NCI-H526 (cell line): ENCODE results near the gene MANSC1.

ENCODE experiments used
- DNase-seq, 2 experiments: peaks; one replicate each; lab custom pipeline; 2025; lab: John Stamatoyannopoulos, UW

Gene MANSC1

DNA sequence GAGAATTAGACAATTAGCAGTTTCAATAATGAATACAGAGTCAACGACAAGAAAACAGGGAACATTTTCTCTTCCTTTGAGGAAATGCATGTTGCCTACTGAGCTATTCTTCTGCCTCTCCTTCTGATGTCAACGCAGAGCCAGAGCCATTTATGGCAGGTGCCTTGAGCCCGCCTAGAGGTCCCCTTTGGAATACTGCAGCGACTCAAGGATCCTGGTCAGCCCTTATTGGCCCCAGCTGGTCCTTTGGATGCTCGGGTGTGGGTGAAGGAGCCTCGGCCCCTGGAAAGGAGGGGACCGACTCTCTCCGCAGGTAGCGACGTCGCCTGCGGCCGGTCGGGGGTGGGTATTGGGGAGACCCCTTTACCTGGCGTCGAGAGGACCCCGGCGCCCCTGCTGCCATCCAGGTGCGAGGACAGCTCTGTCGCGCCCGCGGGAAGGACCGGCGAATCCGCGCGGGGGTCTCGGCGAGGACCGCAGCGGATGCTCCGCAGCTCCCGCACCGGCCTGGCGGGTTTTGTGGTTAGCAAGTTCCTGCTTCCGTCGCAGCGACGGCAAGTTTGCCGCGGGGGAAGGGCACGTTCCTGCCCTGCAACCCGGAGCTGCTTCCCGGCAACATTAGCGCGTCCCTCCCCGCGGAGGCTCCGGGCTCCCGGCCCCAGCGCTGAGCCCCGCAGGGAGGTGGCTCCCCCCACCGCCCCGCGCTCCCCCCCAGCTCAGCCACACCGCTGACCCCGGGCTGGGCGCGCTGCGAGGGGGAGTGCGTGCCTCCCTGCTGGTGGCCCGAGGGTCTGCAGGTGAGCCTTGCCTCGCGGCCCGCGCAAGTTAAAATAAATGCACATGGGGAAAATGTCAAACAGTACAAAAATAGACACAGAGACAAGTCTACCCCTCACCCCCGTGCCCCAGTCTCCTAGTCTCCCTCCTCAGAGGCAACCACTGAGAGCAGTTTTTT is at the start of gene MANSC1:
TSS of gene MANSC1 (minus strand) at position 532 of the 955 bp plus-strand sequence. CDS start 6,928 bp downstream, outside the sequence.
- DNase-seq: peak; percentile 60 to 79

DNA sequence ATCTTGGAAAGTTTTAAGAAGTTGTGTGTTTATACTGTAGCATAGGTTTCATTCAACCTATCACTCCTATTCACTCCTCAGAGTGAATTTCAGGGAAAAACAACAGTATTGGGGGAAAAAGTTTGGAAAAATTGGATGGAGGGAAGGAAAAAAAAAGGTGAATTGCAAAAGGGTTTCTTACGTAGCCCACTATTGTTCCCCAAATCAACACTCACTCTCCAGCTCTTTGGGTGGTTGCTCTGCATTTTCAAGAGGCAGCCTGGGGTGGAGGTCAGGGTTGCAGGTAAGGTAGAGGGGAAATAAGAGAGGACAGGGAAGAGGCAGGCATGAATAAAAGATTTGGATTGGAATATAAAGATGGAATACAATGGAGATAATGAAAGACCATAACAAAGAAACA is 49.1 kb upstream of the MANSC1 start:
- DNase-seq: no peak

DNA sequence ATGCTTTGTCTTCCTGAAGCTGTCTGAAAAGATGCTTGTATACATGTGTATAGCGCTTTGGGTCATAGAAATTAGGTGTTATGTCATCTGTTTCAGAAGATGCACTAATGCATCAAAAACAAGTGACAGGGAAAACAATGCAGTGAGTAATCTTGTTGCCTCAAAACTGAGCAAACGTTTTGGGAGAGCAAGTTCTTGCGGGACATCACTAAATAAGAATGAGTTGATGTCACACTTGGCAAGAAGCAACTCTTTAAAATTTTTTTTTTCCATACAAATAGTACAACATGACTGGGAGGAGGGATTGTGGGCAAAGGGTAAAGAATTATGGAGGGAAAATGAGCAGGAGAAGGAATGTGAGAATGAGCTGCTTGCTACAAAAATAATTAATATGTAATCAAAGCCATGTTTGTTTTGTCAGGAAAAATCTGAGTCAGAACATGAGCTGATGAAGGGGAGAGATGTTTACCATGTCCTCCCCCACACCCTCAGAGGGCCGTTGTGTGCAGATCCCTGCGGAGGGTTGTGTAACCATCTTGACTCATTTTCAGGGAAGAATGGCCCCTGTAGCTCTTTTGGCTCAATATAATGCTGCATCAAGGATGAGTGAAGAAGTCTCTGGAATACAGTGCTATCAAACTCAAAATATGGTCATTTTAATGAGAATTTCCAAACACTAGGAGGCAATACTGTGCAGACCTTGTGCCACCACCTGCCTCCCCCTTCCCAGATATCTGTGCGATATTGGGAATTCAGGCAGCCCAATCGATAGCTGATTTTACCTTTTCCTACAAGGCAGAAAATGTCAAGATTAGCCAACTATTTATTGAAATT is 48.2 kb upstream of the MANSC1 start:
- DNase-seq: peak in 1 of 2 experiments; percentile 9

DNA sequence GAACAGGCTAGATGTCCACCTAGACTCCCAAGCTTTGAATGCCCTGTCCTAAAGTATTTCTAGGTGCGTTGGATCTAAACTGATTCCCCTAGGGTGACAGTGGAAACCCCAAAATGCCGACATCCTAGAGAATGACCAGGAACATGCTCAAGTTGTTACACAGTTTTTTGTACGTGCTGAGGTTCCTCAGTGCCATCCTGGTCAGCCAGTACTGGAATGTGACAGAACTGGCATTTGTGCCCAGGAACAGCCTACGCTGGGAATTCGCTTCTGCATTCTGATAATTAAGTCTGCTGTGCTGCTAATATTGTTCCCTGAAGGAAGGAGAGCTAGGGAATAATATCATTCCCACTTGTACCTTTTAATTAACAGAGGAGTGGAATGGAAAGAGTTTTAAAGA is 47.1 kb upstream of the MANSC1 start:
- DNase-seq: no peak

DNA sequence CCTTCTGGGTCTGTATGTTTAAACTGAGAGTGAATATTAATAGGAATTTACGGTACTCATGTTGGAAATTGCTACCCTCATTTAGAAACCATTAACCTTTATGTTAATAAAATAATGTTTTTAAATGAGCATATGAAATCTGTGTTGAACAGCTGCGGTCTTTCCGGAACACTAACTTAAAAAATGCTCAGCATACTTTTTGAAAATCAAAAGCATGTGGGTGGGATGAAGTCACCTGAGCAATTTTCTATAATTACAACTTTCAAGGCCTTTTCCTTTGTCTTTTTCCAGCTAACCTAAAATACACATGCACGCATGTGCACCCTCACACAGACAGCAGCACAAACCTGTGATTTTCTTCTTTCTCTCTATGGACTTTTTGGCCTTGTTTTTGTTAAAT is 46.7 kb upstream of the MANSC1 start:
- DNase-seq: no peak

DNA sequence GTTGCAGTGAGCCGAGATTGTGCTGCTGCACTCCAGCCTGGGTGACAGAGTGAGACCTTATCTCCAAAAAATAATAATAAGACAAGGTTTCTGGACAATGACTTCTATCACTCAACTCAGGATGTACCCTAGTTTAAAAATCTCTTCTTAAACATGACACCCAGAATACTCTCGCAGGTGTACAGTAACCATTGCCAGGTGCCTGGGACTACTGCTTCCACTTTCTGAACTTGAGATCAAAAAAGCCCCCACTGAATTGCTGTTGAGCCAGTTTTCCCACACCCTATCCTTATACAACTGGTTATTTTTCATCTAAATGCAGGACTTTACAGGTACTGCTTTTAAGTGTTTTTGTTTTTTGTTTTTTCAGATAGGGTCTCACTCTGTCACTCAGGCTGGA is 43.1 kb upstream of the MANSC1 start:
- DNase-seq: no peak

DNA sequence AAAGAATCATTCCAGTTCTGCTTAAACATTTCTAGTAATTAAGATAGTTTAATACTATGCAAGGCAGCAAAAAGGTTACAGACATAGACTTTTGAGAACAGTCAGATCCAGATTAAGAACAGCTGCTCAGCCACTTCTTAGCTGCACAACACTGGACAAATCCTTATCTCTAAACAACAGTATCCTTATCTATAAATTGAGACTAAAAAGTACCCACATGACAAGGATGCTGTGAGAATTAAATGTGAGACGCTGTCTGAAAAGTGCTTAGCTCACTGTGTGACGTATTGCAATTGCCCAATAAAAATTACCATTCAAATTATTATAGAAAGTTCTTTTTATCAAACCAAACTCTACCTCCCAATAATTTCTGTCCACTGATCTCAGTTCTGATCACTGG is 42.4 kb upstream of the MANSC1 start:
- no peak for DNase-seq

DNA sequence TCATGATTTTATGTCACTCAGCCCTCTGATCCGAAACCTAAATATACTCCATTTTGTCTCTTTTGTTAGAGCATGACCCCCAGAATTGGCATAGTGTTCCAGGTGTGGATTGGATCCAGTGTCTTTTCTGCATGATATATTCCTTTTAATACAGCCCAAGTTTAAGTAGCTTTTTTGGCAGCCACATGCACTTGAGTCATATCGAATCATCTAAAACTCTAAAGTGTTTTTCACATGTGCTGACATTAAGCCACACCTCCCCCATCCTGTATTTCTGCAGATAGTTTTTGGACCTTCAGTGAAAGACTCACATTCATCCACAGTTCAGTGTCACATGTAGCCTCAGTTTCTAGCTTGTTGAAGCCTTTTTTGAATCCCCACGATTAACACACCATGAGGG is 37.5 kb upstream of the MANSC1 start:
- no peak for DNase-seq

DNA sequence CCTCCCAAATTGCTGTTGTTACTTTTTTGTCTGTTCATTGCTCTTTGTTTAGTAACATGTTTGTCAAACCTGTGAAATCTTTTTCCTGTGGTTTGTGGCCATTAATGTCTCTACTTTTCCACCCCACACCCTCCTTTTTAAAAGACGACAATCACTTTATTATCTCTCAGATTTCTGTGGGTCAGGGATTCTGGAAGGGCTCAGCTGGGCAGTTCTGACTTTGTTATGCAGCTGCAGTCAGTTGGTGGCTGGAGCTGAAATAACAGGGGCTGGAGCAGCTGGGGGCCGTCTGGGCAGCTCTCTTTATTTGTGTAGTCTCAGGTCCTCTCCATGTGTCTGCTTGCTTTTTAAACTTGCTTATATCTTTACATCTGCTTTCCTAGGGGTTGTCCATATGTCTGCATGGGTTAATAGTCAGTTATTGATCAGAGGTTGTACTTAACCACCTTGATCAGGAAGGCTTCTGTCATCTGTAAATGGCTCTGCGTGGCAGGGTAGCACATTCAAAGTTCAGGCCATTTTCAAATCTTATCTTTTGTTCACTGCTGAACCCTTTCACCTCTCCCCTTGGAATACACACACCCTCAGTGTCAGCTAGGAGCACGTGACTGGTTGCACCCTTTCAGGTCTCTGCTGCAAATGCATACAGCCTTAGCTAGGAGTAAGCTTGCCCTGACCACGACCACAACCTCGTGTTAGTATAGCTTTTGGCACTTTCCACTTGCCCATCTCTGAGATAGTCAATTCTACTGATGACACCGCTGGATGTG is 34.7 kb upstream of the MANSC1 start:
- no peak for DNase-seq

DNA sequence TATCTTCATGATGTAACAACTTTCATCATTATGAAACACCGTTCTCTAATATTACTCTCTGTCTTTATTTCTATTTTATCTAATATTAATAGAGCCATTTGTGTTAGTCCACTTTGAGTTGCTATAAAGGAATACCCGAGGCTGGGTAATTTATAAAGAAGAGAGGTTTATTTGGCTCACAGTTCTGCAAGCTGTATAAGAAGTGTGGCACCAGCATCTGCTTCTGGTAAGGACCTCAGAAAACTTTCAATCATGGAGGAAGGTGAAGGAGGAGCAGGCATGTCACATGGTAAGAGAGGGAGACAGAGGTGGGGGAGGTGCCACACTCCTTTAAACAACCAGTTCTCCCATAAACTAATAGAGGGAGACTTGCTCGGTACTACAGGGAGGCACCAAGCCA is 31.9 kb upstream of the MANSC1 start:
- DNase-seq: no peak

DNA sequence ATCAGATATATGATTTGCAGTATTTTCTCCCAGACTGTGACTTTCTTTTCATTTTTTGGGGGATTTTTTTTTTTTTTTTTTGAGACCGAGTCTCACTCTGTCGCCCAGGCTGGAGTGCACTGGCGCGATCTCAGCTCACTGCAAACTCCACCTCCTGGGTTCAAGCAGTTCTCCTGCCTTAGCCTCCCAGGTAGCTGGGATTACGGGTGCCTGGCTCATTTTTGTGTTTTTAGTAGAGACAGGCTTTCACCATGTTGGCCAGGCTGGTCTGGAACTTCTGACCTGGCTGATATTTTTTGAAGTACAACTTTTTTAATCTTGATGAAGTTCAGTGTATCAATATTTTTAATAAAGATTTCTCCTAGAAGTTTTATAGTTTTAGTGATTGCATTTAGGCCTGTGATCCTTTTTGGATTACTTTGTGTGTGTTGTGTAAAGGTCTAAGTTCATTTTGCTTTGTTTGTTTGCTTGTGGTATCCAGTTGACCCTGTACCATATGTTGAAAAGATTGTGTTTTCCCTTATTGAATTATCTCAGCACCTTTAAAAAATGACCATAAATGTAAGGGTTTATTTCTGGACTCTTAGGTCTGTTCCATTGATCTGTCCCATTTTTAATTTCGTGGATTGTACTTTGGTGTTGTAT is 31.0 kb upstream of the MANSC1 start:
- DNase-seq: no peak

DNA sequence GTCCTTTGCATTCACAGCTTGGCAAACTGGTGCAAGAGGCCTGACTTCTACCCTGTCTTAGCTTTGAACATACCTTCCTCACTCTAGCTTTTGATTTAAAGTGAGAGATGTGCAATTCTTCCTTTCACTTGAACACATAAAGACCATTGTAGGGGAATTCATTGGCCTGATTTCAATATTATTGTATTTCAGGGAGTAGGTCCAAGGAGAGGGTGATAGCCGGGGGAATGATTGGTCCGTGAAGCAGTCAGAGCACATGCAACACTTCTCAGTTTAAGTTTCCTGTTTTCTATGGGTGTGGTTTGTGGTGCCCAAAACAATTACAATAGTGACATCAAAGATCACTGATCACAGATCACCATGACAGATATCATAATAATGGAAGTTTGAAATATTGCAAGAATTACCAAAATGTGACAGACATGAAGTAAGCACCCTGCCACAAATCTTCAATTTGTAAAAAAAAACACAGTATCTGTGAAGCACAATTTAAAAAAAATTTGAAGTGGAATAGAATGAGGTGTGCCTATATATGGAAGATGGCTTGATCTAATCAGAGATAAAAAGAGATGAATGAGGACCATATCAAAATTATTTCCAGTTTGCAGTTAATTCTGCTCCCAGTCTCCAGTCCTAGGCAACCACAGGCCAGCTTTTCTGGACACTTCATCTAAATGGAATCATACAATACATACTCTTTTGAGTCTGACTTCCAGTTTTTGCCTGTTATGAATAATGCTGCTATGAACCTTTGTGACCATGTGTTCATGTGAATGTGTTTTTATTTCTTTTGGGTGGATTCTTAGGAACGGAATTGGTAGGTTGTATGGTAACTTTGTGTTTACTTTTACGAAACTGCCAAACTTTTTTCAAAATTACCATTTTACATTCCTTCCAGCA is 30.0 kb upstream of the MANSC1 start:
- DNase-seq: no peak

DNA sequence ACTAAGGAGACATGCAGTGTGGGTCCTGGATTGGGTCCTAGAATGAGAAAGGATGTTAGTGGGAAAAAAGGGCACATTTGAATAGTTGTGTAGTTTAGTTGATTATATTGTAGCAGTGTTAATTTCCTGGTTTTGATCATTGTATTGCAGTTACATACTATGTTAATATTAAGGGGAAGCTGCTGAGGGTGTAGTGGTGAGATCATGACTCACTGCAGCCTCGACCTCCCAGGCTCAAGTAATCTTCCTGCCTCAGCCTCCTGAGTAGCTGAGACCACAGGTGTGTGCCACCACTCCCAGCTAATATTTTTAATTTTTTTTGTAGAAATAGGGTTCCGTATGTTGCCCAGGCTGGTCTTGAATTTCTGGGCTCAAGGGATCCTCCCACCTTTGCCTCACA is 28.6 kb upstream of the MANSC1 start:
- DNase-seq: no peak

DNA sequence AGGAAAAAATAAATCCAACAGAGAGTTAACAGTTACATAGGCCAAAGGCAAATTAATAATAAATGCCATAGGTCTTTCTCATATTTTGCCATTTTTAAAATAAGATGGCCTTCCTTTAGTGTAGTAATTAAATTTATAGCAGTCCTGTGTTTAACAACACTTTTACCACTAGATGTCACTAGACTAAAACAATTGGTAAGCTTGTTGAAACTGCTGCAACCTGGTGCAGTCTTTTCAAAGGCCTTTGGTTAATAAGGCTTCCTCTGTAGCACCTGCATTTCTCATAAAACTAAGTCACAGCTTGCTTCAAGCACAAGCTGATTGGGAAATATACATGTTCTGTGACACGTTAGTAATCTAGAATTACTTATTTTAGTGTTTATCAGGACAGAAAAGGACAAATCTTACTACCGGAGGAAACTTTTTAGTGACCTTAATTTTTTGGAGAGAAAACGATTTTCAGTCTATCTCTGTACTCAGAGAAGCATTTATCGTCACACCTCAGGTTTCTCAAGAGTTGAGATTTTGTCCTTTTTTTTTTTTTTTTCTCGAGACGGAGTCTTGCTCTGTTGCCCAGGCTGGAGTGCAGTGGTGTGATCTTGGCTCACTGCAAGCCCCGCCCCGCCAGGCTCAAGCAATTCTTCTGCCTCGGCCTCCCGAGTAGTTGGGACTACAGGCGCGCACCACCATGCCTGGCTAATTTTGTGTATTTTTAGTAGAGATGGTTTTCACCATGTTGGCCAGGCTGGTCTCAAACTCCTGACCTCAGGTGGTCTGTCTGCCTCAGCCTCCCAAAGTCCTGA is 26.8 kb upstream of the MANSC1 start:
- DNase-seq: peak; percentile 72 to 89

DNA sequence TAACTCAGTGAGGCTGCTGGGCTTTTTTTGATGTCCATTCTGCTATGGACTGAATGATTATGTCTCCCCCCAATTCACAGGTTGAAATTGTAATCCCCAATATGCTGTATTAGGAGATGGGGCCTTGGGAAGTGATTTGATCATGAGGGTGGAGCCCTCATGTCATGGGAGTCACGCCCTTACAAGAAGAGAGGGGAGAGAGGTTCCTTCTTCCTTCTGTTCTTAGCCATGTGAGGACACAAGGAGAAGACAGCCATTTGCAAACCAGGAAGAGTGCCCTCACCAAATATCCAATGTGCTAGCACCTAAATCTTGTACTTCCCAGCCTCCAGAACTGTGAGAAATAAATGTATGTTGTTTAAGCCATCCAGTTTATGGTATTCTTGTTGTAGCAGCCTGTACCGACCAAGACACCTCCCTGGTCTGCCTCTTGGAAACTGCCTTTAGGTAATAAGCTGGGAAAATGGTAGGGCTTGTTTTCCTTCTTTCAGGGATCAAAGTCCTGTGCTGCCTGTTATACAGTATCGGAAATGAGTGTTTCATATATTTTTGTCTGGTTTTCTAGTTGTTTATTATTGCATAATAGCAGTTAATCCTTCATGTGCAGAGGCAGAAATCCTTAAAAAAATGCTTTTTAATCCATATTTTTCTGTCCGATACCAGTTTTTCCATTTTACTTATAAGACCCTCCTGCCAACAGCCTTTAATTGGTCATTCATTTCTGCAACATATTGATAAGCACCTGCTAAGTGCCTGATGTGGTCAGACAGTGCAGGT is 23.1 kb upstream of the MANSC1 start:
- no peak for DNase-seq

DNA sequence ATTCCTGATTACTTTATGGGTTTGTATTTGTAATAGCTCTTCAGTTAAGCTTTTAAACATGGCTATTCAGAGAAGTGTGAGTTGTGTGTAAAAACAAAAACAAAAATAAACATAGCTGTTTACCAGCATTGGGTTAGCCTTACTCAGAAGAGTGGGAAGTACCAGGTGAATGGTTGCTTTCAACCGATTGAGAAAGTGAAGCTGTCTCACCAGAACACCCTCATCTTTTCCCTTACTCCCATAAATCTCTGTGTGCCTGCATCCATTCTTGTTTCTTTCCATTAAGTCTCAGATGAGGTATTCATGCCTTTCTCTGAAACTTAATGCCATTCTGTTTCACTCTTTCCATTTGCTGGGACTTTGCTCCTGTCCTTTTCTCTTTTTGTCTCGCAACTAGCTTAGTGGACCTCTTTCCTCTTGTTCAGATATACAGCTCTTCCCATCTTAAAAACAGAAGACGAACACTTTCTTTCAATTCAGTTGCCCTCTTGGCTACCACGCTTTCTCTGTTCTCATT is 17.5 kb upstream of the MANSC1 start:
- no peak for DNase-seq

DNA sequence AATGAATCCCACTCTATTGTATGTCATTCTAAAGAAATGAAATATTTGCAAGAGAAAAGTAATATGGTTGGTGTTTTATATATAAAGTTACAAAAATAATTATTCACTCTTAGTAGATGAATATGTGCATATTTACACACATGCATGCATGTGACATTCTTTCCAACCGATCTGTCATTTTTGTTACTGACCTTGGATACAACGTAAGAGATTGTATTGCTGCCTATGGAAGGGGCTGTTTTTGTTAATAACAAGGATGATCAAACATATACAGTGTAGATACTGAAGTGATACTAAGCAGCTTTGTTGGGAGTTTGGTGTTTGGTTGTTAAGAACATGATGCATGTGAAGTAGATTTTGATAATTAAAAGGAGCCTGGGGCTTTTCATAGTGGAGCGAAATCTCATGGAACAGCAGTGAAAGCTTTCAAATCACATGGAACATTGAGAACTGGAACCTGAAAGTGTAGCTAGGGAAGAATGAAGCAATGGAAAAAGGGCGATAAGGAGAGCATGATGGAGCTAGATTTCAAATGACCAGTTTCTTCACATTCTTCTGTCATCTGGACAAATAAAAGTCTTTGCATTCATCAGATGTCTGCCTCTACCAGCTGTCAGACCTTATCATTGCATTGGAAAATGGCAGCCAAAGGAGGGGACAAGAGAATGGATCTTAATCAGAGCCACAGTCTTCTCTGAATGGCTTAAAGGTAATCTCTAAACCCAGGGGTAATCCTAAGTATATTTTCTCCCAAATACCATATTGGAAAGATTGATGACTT is 16.8 kb upstream of the MANSC1 start:
- no peak for DNase-seq

DNA sequence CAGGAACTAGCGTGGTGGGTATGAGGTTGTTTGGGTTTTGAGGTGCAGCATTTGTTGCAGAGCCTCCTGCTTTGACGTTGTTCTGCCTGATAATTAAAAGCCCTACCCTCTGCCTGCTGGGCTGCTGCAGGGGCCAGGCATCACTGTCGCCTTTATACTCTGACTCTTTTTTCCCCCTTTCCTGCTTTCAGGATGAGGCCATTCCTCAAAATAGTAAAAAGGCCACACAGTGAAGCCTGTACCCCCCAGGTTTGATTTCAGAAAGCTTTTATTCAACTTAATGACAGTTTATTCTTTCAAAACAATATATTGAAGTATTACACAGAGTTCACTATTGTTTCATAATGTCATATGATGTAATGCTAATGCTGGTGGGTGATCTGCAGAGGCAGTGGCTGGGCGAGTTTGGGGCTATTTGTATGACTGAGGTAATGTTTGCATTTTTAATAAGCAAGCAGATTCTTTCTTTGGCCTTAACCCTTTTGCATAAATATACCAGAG is 15.9 kb upstream of the MANSC1 start:
- peak in 1 of 2 experiments; percentile 50 for DNase-seq
